HEK293 (cell line): Measurements from ENCODE around the gene LIMA1.

Experiments used
- CTCF ChIA-PET: fragments of 350-600 bp; formaldehyde crosslinking; extraction: SDS; loops from one replicate; lab custom pipeline; 2021; ENCODE audit warnings: antibody characterized with exemption; lab: Yijun Ruan, JAX
- POLR2A ChIA-PET: fragments of 300-600 bp; formaldehyde crosslinking; extraction: SDS; loops from one replicate; lab custom pipeline; 2020; ENCODE audit warnings: antibody characterized with exemption, inconsistent platforms; lab: Yijun Ruan, JAX
- H3K27ac ChIP-seq: fragments of 200-500 bp; sonication (Bioruptor generic); 2 replicates; pipeline ENCODE4 v1.5.1; 2014; ENCODE audit warnings: low read depth, low read length, control low read depth, inconsistent platforms; ENCODE audit errors: extremely low read depth
- H3K36me3 ChIP-seq, 2 experiments: fragments of 200-500 bp in 1 of 2; sonication (Bioruptor generic) in 1 of 2; 1 replicate in 1 of 2; 2 replicates in 1 of 2; pipeline ENCODE4 v1.5.1; 2014 to 2017; ENCODE audit warnings: inconsistent platforms in 2 of 2, low read length in 2 of 2; ENCODE audit not compliant: control insufficient read depth in 2 of 2, insufficient read depth in 1 of 2
- H3K4me1 ChIP-seq: fragments of 200-500 bp; sonication (Bioruptor generic); 2 replicates; pipeline ENCODE4 v1.5.1; 2014; ENCODE audit warnings: mild to moderate bottlenecking, low read length, inconsistent platforms; ENCODE audit not compliant: control insufficient read depth, insufficient read depth
- H3K4me3 ChIP-seq: 2 replicates; pipeline ENCODE4 v1.5.1; 2011; ENCODE audit warnings: low read depth, mild to moderate bottlenecking, control low read depth, low read length, moderate library complexity
- H3K9me3 ChIP-seq: fragments of 200-500 bp; sonication (Bioruptor generic); 2 replicates; pipeline ENCODE4 v1.5.1; 2014; ENCODE audit warnings: low read depth, low read length, inconsistent platforms; ENCODE audit not compliant: control insufficient read depth, insufficient read depth
- GFI1B ChIP-seq: fragments of 450-650 bp; formaldehyde crosslinking; IDR thresholded peaks from 2 replicates; pipeline ENCODE4 v1.5.1; 2016; ENCODE audit warnings: missing biosample characterization, missing genetic modification characterization
- GLI2 ChIP-seq: fragments of 450-650 bp; formaldehyde crosslinking; IDR thresholded peaks from 2 replicates; pipeline ENCODE4; 2017; ENCODE audit warnings: missing biosample characterization, missing genetic modification characterization, low read depth, borderline replicate concordance
- GLI4 ChIP-seq: fragments of 450-650 bp; formaldehyde crosslinking; IDR thresholded peaks from 2 replicates; pipeline ENCODE4 v1.5.1; 2016; ENCODE audit warnings: missing biosample characterization, missing genetic modification characterization
- TRIM28 ChIP-seq: IDR thresholded peaks from 2 replicates; pipeline ENCODE4 v1.6.1; 2011; ENCODE audit warnings: low read length, control low read depth, borderline replicate concordance
- ZBTB17 ChIP-seq: fragments of 450-650 bp; formaldehyde crosslinking; IDR thresholded peaks from 2 replicates; pipeline ENCODE4 v1.5.1; 2016; ENCODE audit warnings: missing biosample characterization, missing genetic modification characterization
- ZFP41 ChIP-seq: fragments of 450-650 bp; formaldehyde crosslinking; IDR thresholded peaks from 2 replicates; pipeline ENCODE4 v1.5.1; 2016; ENCODE audit warnings: missing biosample characterization, missing genetic modification characterization, borderline replicate concordance
- ZIC2 ChIP-seq: fragments of 450-650 bp; formaldehyde crosslinking; IDR thresholded peaks from 2 replicates; pipeline ENCODE4 v1.5.1; 2016; ENCODE audit warnings: missing biosample characterization, missing genetic modification characterization
- ZNF10 ChIP-seq: fragments of 450-650 bp; formaldehyde crosslinking; IDR thresholded peaks from 2 replicates; pipeline ENCODE4 v1.5.1; 2017; ENCODE audit warnings: missing biosample characterization, missing genetic modification characterization
- ZNF121 ChIP-seq: fragments of 450-650 bp; formaldehyde crosslinking; IDR thresholded peaks from 2 replicates; pipeline ENCODE4 v1.5.1; 2016; ENCODE audit warnings: missing biosample characterization, missing genetic modification characterization
- ZNF140 ChIP-seq: fragments of 450-650 bp; formaldehyde crosslinking; IDR thresholded peaks from 2 replicates; pipeline ENCODE4 v1.5.1; 2016; ENCODE audit warnings: missing biosample characterization, missing genetic modification characterization
- ZNF221 ChIP-seq: fragments of 450-650 bp; formaldehyde crosslinking; IDR thresholded peaks from 2 replicates; pipeline ENCODE4 v1.5.1; 2017; ENCODE audit warnings: missing biosample characterization, missing genetic modification characterization, borderline replicate concordance
- ZNF223 ChIP-seq: fragments of 450-650 bp; formaldehyde crosslinking; IDR thresholded peaks from 2 replicates; pipeline ENCODE4 v1.5.1; 2016; ENCODE audit warnings: missing biosample characterization, missing genetic modification characterization
- ZNF341 ChIP-seq: fragments of 450-650 bp; formaldehyde crosslinking; IDR thresholded peaks from 2 replicates; pipeline ENCODE4; 2016; ENCODE audit warnings: low read depth, missing biosample characterization, missing genetic modification characterization
- ZNF391 ChIP-seq: fragments of 450-650 bp; formaldehyde crosslinking; IDR thresholded peaks from 2 replicates; pipeline ENCODE4 v1.5.1; 2016; ENCODE audit warnings: low read depth, missing biosample characterization, missing genetic modification characterization, borderline replicate concordance
- ZNF426 ChIP-seq: fragments of 450-650 bp; formaldehyde crosslinking; IDR thresholded peaks from 2 replicates; pipeline ENCODE4 v1.5.1; 2017; ENCODE audit warnings: missing biosample characterization, missing genetic modification characterization, mild to moderate bottlenecking, inconsistent platforms, moderate library complexity
- ZNF596 ChIP-seq: fragments of 450-650 bp; IDR thresholded peaks from 2 replicates; pipeline ENCODE4 v1.5.0; 2018; ENCODE audit warnings: missing biosample characterization, mild to moderate bottlenecking, missing genetic modification characterization, moderate library complexity
- ZNF626 ChIP-seq: fragments of 450-650 bp; sonication (Bioruptor Pico); formaldehyde crosslinking; IDR thresholded peaks from 2 replicates; pipeline ENCODE4 v1.5.1; 2018; ENCODE audit warnings: missing biosample characterization, missing genetic modification characterization, inconsistent platforms
- ZNF707 ChIP-seq: fragments of 450-650 bp; formaldehyde crosslinking; IDR thresholded peaks from 2 replicates; pipeline ENCODE4 v1.5.1; 2016; ENCODE audit warnings: missing biosample characterization, missing genetic modification characterization
- ZNF768 ChIP-seq: fragments of 450-650 bp; formaldehyde crosslinking; IDR thresholded peaks from 2 replicates; pipeline ENCODE4 v1.5.1; 2018; ENCODE audit warnings: missing biosample characterization, mild to moderate bottlenecking, missing genetic modification characterization
- TF ChIP-seq, protein P1 (sequence below): fragments of 450-650 bp; formaldehyde crosslinking; IDR thresholded peaks from 2 replicates; pipeline ENCODE4 v1.5.1; 2016; ENCODE audit warnings: missing biosample characterization, missing genetic modification characterization
- TF ChIP-seq, protein P2 (sequence below): fragments of 450-650 bp; formaldehyde crosslinking; IDR thresholded peaks from 2 replicates; pipeline ENCODE4 v1.5.1; 2017; ENCODE audit warnings: missing biosample characterization, missing genetic modification characterization
- TF ChIP-seq, protein P3 (sequence below): fragments of 450-650 bp; formaldehyde crosslinking; conservative IDR thresholded peaks from 2 replicates; pipeline ENCODE4 v1.5.1; 2016; ENCODE audit warnings: low read depth, missing biosample characterization, missing genetic modification characterization

LIMA1 gene

DNA sequence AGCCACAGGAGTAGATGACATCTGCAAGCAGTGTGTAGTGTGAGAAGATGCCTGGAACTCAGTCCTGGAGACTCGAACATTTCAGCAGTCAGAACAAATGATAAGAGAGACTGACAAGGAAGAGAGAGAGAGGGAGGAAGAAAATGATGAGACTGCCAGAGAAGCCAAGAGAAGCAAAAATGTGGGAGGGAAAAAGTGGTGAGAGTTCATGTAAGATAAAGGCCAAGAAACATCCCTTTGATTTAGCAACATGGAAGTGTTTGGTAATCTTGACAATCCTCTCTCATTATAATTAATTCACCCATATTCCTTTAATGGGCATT lies 42.6 kb downstream of the LIMA1 start:
- Histone ChIP-seq H3K4me1 (peaks cover 15% of the 10 kb centered on the region), H3K27ac (no peak overlapping the region), H3K4me3 (no peak overlapping the region), H3K9me3 (no peaks in the 10 kb centered on the region), H3K36me3 (no peaks in the 10 kb centered on the region; a peak in 1 of 3 replicates)
- ChIA-PET POLR2A (no interaction called here), CTCF (interaction anchor here (1.3 kb wide), 1 partner anchor 74 kb away, joined by 3 read pairs; no protein-coding TSS in a partner anchor)
- TF ChIP-seq ZIC2 (tag by site-specific recombination) = no peak
- no peak for TF ChIP-seq ZNF391 (tag by site-specific recombination)
- 0 out of 2 replicates have a peak, but pooled peaks have one; percentile 22 for TF ChIP-seq ZBTB17 (tag by site-specific recombination)

DNA sequence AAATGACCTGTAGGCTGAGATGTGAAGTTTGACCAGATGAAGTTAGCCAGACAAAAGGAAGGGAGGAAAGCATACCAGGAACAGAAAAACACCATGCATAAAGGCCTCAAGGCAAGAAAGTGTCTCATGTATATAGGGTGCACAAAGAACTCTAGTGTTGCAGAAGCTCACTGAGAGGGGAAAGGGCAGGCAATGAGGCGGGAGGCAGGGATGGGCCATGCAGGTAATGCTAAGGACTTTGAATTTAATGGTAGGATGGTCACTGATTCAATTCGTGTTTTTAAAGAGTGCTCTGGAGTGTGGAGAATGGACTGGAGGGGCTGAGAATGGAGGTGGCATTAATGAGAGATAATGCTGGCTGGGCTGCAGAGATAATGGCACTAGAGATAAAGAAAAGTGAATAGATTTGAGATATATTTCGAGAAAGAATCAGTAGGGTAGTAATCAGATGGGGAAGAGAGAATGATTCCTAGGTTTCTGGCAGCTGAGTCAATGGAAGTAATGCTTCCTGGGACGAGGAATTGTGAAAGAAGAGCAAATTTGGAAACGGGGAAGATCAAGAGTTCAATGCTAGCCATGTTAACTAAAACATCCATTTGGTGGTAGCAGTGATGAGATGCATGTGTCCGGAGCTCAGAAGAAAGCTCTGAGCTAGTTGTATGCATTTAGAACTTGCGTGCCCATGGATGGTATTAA lies 43.1 kb downstream of the LIMA1 start:
- Histone ChIP-seq H3K9me3 (no peaks in the 10 kb centered on the region), H3K4me1 (peaks cover 15% of the 10 kb centered on the region), H3K36me3 (no peaks in the 10 kb centered on the region; a peak in 1 of 3 replicates), H3K27ac (no peak overlapping the region), H3K4me3 (no peak overlapping the region)
- CTCF ChIA-PET = interaction anchor here (0.5 to 1.3 kb wide), 2 partner anchors 18 to 74 kb away, joined by 3 read pairs; no protein-coding TSS in a partner anchor
- no peak for TF ChIP-seq ZNF626
- TF ChIP-seq ZNF10 (tag by site-specific recombination) = no peak
- no peak for TF ChIP-seq ZNF426 (tag by site-specific recombination)
- TF ChIP-seq, protein P1, sequence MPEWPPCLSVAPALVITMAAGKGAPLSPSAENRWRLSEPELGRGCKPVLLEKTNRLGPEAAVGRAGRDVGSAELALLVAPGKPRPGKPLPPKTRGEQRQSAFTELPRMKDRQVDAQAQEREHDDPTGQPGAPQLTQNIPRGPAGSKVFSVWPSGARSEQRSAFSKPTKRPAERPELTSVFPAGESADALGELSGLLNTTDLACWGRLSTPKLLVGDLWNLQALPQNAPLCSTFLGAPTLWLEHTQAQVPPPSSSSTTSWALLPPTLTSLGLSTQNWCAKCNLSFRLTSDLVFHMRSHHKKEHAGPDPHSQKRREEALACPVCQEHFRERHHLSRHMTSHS (tag by site-specific recombination) = no peak
- TF ChIP-seq ZNF596 (tag by site-specific recombination) = no peak
- no peak for TF ChIP-seq ZNF768 (tag by site-specific recombination)
- TF ChIP-seq GLI4 = no peak
- TF ChIP-seq GLI2 = no peak
- no peak for TF ChIP-seq ZFP41
- TF ChIP-seq, protein P2, sequence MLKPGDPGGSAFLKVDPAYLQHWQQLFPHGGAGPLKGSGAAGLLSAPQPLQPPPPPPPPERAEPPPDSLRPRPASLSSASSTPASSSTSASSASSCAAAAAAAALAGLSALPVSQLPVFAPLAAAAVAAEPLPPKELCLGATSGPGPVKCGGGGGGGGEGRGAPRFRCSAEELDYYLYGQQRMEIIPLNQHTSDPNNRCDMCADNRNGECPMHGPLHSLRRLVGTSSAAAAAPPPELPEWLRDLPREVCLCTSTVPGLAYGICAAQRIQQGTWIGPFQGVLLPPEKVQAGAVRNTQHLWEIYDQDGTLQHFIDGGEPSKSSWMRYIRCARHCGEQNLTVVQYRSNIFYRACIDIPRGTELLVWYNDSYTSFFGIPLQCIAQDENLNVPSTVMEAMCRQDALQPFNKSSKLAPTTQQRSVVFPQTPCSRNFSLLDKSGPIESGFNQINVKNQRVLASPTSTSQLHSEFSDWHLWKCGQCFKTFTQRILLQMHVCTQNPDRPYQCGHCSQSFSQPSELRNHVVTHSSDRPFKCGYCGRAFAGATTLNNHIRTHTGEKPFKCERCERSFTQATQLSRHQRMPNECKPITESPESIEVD (tag by site-specific recombination) = no peak
- TF ChIP-seq ZNF707 (tag by site-specific recombination) = no peak
- TF ChIP-seq TRIM28 = no peak
- TF ChIP-seq ZNF221 (tag by site-specific recombination) = no peak
- no peak for TF ChIP-seq ZNF341 (tag by site-specific recombination)
- no peak for TF ChIP-seq GFI1B
- no peak for TF ChIP-seq ZNF121
- no peak for TF ChIP-seq ZNF140
- TF ChIP-seq ZNF223 (tag by site-specific recombination) = no peak
- TF ChIP-seq, protein P3, sequence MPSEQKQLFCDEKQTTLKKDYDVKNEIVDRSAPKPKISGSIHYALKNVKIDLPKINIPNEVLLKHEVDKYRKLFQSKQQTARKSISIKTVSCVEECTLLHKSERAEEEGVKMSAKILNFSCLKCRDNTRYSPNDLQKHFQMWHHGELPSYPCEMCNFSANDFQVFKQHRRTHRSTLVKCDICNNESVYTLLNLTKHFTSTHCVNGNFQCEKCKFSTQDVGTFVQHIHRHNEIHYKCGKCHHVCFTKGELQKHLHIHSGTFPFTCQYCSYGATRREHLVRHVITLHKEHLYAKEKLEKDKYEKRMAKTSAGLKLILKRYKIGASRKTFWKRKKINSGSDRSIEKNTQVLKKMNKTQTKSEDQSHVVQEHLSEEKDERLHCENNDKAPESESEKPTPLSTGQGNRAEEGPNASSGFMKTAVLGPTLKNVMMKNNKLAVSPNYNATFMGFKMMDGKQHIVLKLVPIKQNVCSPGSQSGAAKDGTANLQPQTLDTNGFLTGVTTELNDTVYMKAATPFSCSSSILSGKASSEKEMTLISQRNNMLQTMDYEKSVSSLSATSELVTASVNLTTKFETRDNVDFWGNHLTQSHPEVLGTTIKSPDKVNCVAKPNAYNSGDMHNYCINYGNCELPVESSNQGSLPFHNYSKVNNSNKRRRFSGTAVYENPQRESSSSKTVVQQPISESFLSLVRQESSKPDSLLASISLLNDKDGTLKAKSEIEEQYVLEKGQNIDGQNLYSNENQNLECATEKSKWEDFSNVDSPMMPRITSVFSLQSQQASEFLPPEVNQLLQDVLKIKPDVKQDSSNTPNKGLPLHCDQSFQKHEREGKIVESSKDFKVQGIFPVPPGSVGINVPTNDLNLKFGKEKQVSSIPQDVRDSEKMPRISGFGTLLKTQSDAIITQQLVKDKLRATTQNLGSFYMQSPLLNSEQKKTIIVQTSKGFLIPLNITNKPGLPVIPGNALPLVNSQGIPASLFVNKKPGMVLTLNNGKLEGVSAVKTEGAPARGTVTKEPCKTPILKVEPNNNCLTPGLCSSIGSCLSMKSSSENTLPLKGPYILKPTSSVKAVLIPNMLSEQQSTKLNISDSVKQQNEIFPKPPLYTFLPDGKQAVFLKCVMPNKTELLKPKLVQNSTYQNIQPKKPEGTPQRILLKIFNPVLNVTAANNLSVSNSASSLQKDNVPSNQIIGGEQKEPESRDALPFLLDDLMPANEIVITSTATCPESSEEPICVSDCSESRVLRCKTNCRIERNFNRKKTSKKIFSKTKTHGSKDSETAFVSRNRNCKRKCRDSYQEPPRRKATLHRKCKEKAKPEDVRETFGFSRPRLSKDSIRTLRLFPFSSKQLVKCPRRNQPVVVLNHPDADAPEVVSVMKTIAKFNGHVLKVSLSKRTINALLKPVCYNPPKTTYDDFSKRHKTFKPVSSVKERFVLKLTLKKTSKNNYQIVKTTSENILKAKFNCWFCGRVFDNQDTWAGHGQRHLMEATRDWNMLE (tag by site-specific recombination) = no peak
- POLR2A ChIA-PET = no interaction called here
